ENCODE measurements around the gene GHITM.

GHITM gene

GRCh38 chr10:84201244-84201606 lies 61.9 kb downstream of the GHITM start:
- DNase-seq (ENCODE audit: low read depth, low spot score) = no peak

DNA sequence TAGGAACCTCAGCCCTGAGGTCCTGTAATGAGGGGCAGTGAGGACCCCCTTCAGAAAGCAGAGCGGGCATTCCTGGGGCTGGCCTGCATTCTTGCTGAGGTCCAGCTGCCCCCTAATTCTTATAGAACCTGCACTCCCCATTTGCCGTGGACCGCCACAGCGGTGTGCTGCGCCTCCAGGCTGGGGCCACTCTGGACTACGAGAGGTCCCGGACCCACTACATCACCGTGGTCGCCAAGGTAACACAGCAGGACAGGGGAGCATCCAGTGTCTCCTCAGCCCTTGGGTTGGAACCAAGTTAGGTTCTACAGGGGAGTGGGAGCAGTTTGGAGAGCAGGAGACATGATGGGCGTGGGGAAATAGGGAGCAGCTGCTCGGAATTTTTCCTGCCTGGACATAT lies 62.4 kb downstream of the GHITM start:
- no peak for DNase-seq (ENCODE audit: low read depth, low spot score)

DNA sequence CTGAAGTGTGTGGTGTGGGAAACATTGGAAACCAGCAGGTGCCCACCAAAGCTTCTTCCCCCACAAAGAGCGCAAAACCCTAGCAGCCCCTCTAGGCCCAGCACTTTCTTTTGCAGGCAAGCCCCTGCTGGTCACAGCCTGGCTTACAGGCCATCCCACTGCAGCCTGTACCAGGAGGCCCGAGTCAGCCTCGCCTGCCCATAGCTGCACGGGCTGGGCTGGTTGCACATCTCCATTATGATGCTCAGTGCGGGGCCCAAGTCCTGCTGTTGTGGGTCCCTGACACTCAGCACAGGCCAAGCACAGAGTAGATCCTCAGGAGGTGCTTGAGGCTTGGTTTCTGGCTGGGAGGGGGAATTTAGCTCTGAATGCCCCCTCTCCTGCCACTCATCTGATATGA lies 63.0 kb downstream of the GHITM start:
- DNase-seq (ENCODE audit: low read depth, low spot score) = no peak
